GM12801 (cell line): Measurements from ENCODE around the gene NRXN2.

Experiments
- CTCF ChIP-seq: IDR thresholded peaks from one replicate; pipeline ENCODE4 v1.5.1; 2011; ENCODE audit warnings: control low read depth; ENCODE audit not compliant: insufficient read length; ENCODE audit errors: extremely low read depth

Gene NRXN2

GRCh38 chr11:64723117-64723906 is at the start of gene NRXN2:
Gene NRXN2, minus strand, starts transcription at chr11:64723197. Its CDS starts 9,498 bp downstream, at chr11:64713699.
- TF ChIP-seq CTCF = no peak

GRCh38 chr11:64772303-64773018 is 49.5 kb upstream of the NRXN2 start:
- TF ChIP-seq CTCF = no peak

- TF ChIP-seq CTCF = no peak
Measured at GRCh38 chr11:64771861-64772260, 48.9 kb upstream of the NRXN2 start.

DNA sequence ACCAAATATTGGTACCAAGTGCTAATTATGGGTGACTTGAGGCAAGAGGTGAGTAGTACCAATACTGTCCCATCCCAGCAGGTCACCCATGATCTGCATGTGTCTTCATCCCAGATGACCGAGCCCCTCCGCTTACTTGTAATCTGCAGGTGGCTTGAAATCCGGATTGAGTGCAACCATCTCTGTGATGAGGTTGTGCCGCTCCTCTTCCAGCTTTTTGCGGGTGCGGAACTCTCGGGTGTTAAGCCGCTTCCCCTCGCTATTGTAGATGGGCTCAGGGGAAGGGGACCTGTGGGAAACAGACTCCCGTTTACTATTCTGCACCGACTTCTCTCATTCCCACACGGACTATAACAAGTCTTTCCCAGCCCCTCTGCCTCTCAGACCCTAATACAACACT is 47.1 kb upstream of the NRXN2 start:
- no peak for TF ChIP-seq CTCF

GRCh38 chr11:64769283-64769682 is 46.3 kb upstream of the NRXN2 start:
- TF ChIP-seq CTCF = no peak

GRCh38 chr11:64768300-64768694 is 45.3 kb upstream of the NRXN2 start:
- TF ChIP-seq CTCF = no peak

GRCh38 chr11:64767344-64768299 is 44.6 kb upstream of the NRXN2 start:
- no peak for TF ChIP-seq CTCF
